H1 (cell line): Measurements from ENCODE around the gene SLC26A1. TPM values are rescaled to one million over a fixed set of nuclear protein-coding genes. Genes with fewer than 3 reads are reported as not detected.

Source experiments
- CTCF ChIA-PET: fragments of 300-600 bp; sonication (Branson Sonifier 250); formaldehyde crosslinking; loops from one replicate; lab custom pipeline; 2021; ENCODE audit not compliant: partially characterized antibody; lab: Charles Lee
- POLR2A ChIA-PET: fragments of 300-600 bp; sonication (Branson Sonifier 250); formaldehyde crosslinking; loops from one replicate; lab custom pipeline; 2021; ENCODE audit warnings: inconsistent platforms; ENCODE audit not compliant: partially characterized antibody; lab: Charles Lee
- DNase-seq, 2 experiments: peaks; one replicate each; pipeline versions ENCODE4 v3.0.0 to v3.0.0-alpha.2; 2010 to 2022; ENCODE audit warnings: low spot score in 2 of 2, low read depth in 1 of 2, mixed read lengths in 1 of 2
- FAIRE-seq: peaks from 2 replicates; lab custom pipeline; 2011; peaks lifted over from hg19 to GRCh38; lab: Jason Lieb, UNC
- H2AFZ ChIP-seq: 2 replicates; pipeline ENCODE4 v1.8.1; 2012; ENCODE audit warnings: low read length, inconsistent platforms
- H2AK5ac ChIP-seq: 2 replicates; pipeline ENCODE4 v1.6.1; 2013; ENCODE audit warnings: low read depth, low read length
- H2BK120ac ChIP-seq: replicated peaks from 2 replicates; pipeline ENCODE3; 2013; ENCODE audit warnings: low read depth, low read length, inconsistent platforms
- H2BK12ac ChIP-seq: 2 replicates; pipeline ENCODE4 v1.6.1; 2013; ENCODE audit warnings: low read depth, low read length
- H2BK15ac ChIP-seq: 2 replicates; pipeline ENCODE4 v1.6.1; 2013; ENCODE audit warnings: low read length
- H2BK20ac ChIP-seq: 2 replicates; pipeline ENCODE4 v1.6.1; 2013; ENCODE audit warnings: low read length
- H2BK5ac ChIP-seq: 2 replicates; pipeline ENCODE4 v1.6.1; 2013; ENCODE audit warnings: low read depth, low read length
- H3K14ac ChIP-seq: 2 replicates; pipeline ENCODE4 v1.6.1; 2013; ENCODE audit warnings: inconsistent platforms; ENCODE audit not compliant: insufficient read length
- H3K18ac ChIP-seq: 2 replicates; pipeline ENCODE4 v1.6.1; 2013; ENCODE audit warnings: low read length; ENCODE audit errors: extremely low read depth
- H3K23ac ChIP-seq: 2 replicates; pipeline ENCODE4 v1.6.1; 2013; ENCODE audit warnings: inconsistent platforms; ENCODE audit not compliant: insufficient read length
- H3K23me2 ChIP-seq: 2 replicates; pipeline ENCODE4 v1.6.1; 2013; ENCODE audit warnings: low read depth, low read length
- H3K27ac ChIP-seq: 2 replicates; pipeline ENCODE4 v1.6.1; 2011; ENCODE audit warnings: low read depth, low read length, inconsistent platforms
- H3K27me3 ChIP-seq, 4 experiments: replicated peaks in 1 of 4; 1 replicate in 1 of 4; 2 replicates in 3 of 4; pipeline versions ENCODE4 v1.6.1 to v1.8.1; 2011 to 2013; ENCODE audit warnings: low read length in 3 of 4, mild to moderate bottlenecking in 3 of 4, inconsistent platforms in 2 of 4, mixed read lengths in 2 of 4, moderate library complexity in 1 of 4; ENCODE audit not compliant: control insufficient read depth in 3 of 4, insufficient read depth in 3 of 4; ENCODE audit errors: extremely low read depth in 1 of 4
- H3K36me3 ChIP-seq, 4 experiments: 2 replicates each; pipeline versions ENCODE4 v1.6.1 to v1.8.1; 2011 to 2013; ENCODE audit warnings: mild to moderate bottlenecking in 4 of 4, low read length in 3 of 4, moderate library complexity in 2 of 4, control low read depth in 1 of 4, inconsistent platforms in 1 of 4; ENCODE audit not compliant: insufficient read depth in 4 of 4, control insufficient read depth in 2 of 4
- H3K4ac ChIP-seq: replicated peaks from 2 replicates; pipeline ENCODE3; 2013; ENCODE audit warnings: low read length, low read depth, mixed read lengths, inconsistent platforms; ENCODE audit not compliant: insufficient read length
- H3K4me1 ChIP-seq, 4 experiments: replicated peaks in 1 of 4; 1 replicate in 1 of 4; 2 replicates in 3 of 4; pipeline versions ENCODE4 v1.6.1 to v1.8.1; 2011 to 2013; ENCODE audit warnings: low read length in 3 of 4, inconsistent platforms in 2 of 4, mixed read lengths in 1 of 4; ENCODE audit not compliant: insufficient read depth in 4 of 4, control insufficient read depth in 3 of 4
- H3K4me2 ChIP-seq, 2 experiments: 2 replicates each; pipeline versions ENCODE4 v1.6.1 to v1.8.1; 2011 to 2013; ENCODE audit warnings: low read depth in 2 of 2, low read length in 2 of 2, control low read depth in 1 of 2, inconsistent platforms in 1 of 2, mild to moderate bottlenecking in 1 of 2; ENCODE audit not compliant: insufficient read depth in 1 of 2
- H3K4me3 ChIP-seq, 4 experiments: fragments of 200-600, 300-600 bp in 1 of 4; sonication (generic), shearing (Covaris generic), sonication (Bioruptor Twin) in 1 of 4; 2 replicates each; pipeline versions ENCODE4 v1.5.1 to v1.8.1; 2011 to 2016; ENCODE audit warnings: low read length in 4 of 4, low read depth in 3 of 4, control low read depth in 2 of 4, inconsistent platforms in 2 of 4, mild to moderate bottlenecking in 2 of 4, mixed read lengths in 1 of 4, moderate library complexity in 1 of 4; ENCODE audit not compliant: insufficient read depth in 2 of 4; ENCODE audit errors: extremely low read depth in 1 of 4
- H3K56ac ChIP-seq: replicated peaks from 2 replicates; pipeline ENCODE3; 2013; ENCODE audit warnings: low read depth, mild to moderate bottlenecking, mixed read lengths, low read length, inconsistent platforms; ENCODE audit not compliant: insufficient read length
- H3K79me1 ChIP-seq: 2 replicates; pipeline ENCODE4 v1.6.1; 2013; ENCODE audit warnings: low read depth, low read length, control low read depth
- H3K79me2 ChIP-seq, 2 experiments: 2 replicates each; pipeline versions ENCODE4 v1.6.1 to v1.8.1; 2012 to 2013; ENCODE audit warnings: low read length in 2 of 2, mild to moderate bottlenecking in 2 of 2, inconsistent platforms in 1 of 2; ENCODE audit not compliant: insufficient read depth in 2 of 2, control insufficient read depth in 1 of 2
- H3K9ac ChIP-seq, 4 experiments: replicated peaks in 1 of 4; 1 replicate in 1 of 4; 2 replicates in 3 of 4; pipeline versions ENCODE4 v1.6.1 to v1.8.1; 2011 to 2013; ENCODE audit warnings: low read depth in 3 of 4, low read length in 3 of 4, control low read depth in 2 of 4, mild to moderate bottlenecking in 2 of 4, moderate library complexity in 2 of 4, inconsistent platforms in 1 of 4; ENCODE audit errors: extremely low read depth in 1 of 4
- H3K9me3 ChIP-seq, 2 experiments: 2 replicates each; pipeline versions ENCODE4 v1.6.1 to v1.8.1; 2012 to 2013; ENCODE audit warnings: mild to moderate bottlenecking in 2 of 2, moderate library complexity in 2 of 2, control low read depth in 1 of 2, inconsistent platforms in 1 of 2, low read depth in 1 of 2, low read length in 1 of 2, mixed read lengths in 1 of 2; ENCODE audit not compliant: insufficient read depth in 2 of 2
- H4K20me1 ChIP-seq, 2 experiments: replicated peaks in 1 of 2; 2 replicates each; pipeline versions ENCODE3 to v1.8.1; 2011 to 2013; ENCODE audit warnings: inconsistent platforms in 2 of 2, low read length in 2 of 2, mild to moderate bottlenecking in 1 of 2; ENCODE audit not compliant: insufficient read depth in 2 of 2, control insufficient read depth in 1 of 2
- H4K5ac ChIP-seq: 2 replicates; pipeline ENCODE4 v1.6.1; 2013; ENCODE audit warnings: low read length, low read depth, mixed read lengths, inconsistent platforms; ENCODE audit not compliant: insufficient read length
- H4K8ac ChIP-seq: 2 replicates; pipeline ENCODE4 v1.8.0; 2013; ENCODE audit warnings: mild to moderate bottlenecking, moderate library complexity, low read length, inconsistent platforms; ENCODE audit not compliant: insufficient read depth; ENCODE audit errors: extremely low read depth
- H4K91ac ChIP-seq: replicated peaks from 2 replicates; pipeline ENCODE3; 2013; ENCODE audit warnings: low read length, mixed read lengths, inconsistent platforms; ENCODE audit not compliant: insufficient read length
- KDM1A ChIP-seq: fragments of 200-600, 300-600 bp; sonication (generic); IDR thresholded peaks from 2 replicates; pipeline ENCODE4 v1.7.1; 2016; ENCODE audit warnings: mild to moderate bottlenecking, low read length, borderline replicate concordance
- POU5F1 ChIP-seq: IDR thresholded peaks from 2 replicates; pipeline ENCODE4 v1.6.1; 2011; ENCODE audit warnings: low read depth, mild to moderate bottlenecking, low read length, moderate library complexity
- SP4 ChIP-seq: IDR thresholded peaks from 2 replicates; pipeline ENCODE4 v1.6.1; 2012; ENCODE audit warnings: low read length, inconsistent platforms
- SRF ChIP-seq: IDR thresholded peaks from 2 replicates; pipeline ENCODE4 v1.6.1; 2011; ENCODE audit warnings: mild to moderate bottlenecking, low read depth, low read length, moderate library complexity
- ZNF274 ChIP-seq: IDR thresholded peaks from 2 replicates; pipeline ENCODE4 v1.7.0; 2012; ENCODE audit warnings: low read length, borderline replicate concordance; ENCODE audit errors: extremely low read depth
- WGBS, 2 experiments: shearing (Covaris generic) in 1 of 2; methylation state at CpG; one replicate each; pipeline versions ENCODE4 v1.1.6 to v1.1.7; 2013 to 2015; ENCODE audit warnings: low lambda C conversion rate in 2 of 2, mixed read lengths in 2 of 2, inconsistent platforms in 1 of 2, low coverage in 1 of 2, missing lambda C conversion rate in 1 of 2; ENCODE audit not compliant: insufficient replicate concordance in 2 of 2, insufficient coverage in 1 of 2, insufficient read length in 1 of 2; ENCODE audit errors: extremely low coverage in 1 of 2, missing lambda C conversion rate in 1 of 2; 5-methylcytosine and 5-hydroxymethylcytosine counted together
- polyA plus RNA-seq, 7 experiments: library from polyadenylated mRNA; depleted of rRNA in 3 of 7; stranded (reverse) in 5 of 7; unstranded in 2 of 7; fragments of >200 nt in 5 of 7; fragments of 200-250 nt in 2 of 7; gene quantifications; 1 replicate in 5 of 7; 2 replicates in 1 of 7; 4 replicates in 1 of 7; pipeline versions ENCODE4 v1.2.1 to v1.2.3, GENCODE V29; 2011 to 2013; ENCODE audit warnings: missing spikeins in 2 of 7, mixed read lengths in 2 of 7
- total RNA-seq: library from RNA; stranded (reverse); fragmentation: NEBNext Ultra II Directional; extraction: Animal tissue kit (Norgen Biotek cat#: 25700); gene quantifications from 2 replicates; pipeline ENCODE4 v1.2.1, GENCODE V29; 2021

SLC26A1 gene
- total and polyA plus RNA-seq, 2 of the 8 experiments (the other 6 are each of a cell fraction or from before 2014, with no cell fraction given): 0.11 TPM; not detected in 1

- peak overlapping the region; percentile 38 to 74 for H3K4me2 ChIP-seq
- no peaks in the 10 kb centered on the region for H3K79me1 ChIP-seq
- no peak overlapping the region for H3K4ac ChIP-seq
- CTCF ChIA-PET: interaction anchor here (1.3 kb wide), 1 partner anchor 8 kb away, joined by 4 read pairs; no protein-coding TSS in a partner anchor
- H2BK120ac ChIP-seq: no peak overlapping the region
- no peak overlapping the region for H3K56ac ChIP-seq
- H3K4me1 ChIP-seq: peaks cover 0 to 6% (median 3%) of the 10 kb centered on the region in 4 experiments; a peak in 5 of 7 replicates
- H2BK20ac ChIP-seq: no peak overlapping the region
- no peak overlapping the region for H4K5ac ChIP-seq
- H3K18ac ChIP-seq: no peak overlapping the region
- H2AFZ ChIP-seq: no peak overlapping the region
- H3K79me2 ChIP-seq: no peaks in the 10 kb centered on the region
- peaks cover 2 to 24% of the 10 kb centered on the region in 2 experiments for H4K20me1 ChIP-seq
- no peak overlapping the region for H4K91ac ChIP-seq
- DNase-seq (no peak), FAIRE-seq (no peak)
- H4K8ac ChIP-seq: no peak overlapping the region
- WGBS, 2 experiments: 34% methylated on average over 12 of the region's 68 CpGs; no CpG with 5 or more reads in 1 of the 2 experiments
- peaks cover 6% of the 10 kb centered on the region; the same call in 1 of the 2 replicates for H3K23me2 ChIP-seq
- H3K9ac ChIP-seq: no peak overlapping the region
- no peak overlapping the region for H2BK5ac ChIP-seq
- H3K23ac ChIP-seq: no peak overlapping the region
- no peak overlapping the region for H2BK15ac ChIP-seq
- H3K14ac ChIP-seq: no peak overlapping the region
- no peak overlapping the region for H3K27ac ChIP-seq
- peaks cover 39 to 66% (median 63%) of the 10 kb centered on the region in 4 experiments for H3K27me3 ChIP-seq
- H2AK5ac ChIP-seq: no peak overlapping the region
- H3K9me3 ChIP-seq: no peaks in the 10 kb centered on the region
- peak overlapping the region; percentile 15 to 60 (median 30); a peak in 6 of 8 replicates for H3K4me3 ChIP-seq
- POLR2A ChIA-PET: no interaction called here
- H3K36me3 ChIP-seq: no peaks in the 10 kb centered on the region
- no peak overlapping the region for H2BK12ac ChIP-seq
- TF ChIP-seq ZNF274 (no peak), KDM1A (no peak), SP4 (no peak), POU5F1 (no peak), SRF (no peak)
Measured at GRCh38 chr4:997375-998071, 4.3 kb upstream of the SLC26A1 start.
